ENCODE results near the gene FXYD5. TPM values are rescaled to one million over a fixed set of nuclear protein-coding genes. Genes with fewer than 3 reads are reported as not detected.
"Not testable (repeated sequence)": the region's sequence is repeated elsewhere in the genome, so short reads cannot be mapped to it uniquely, and the experiment has no call there.

The FXYD5 gene
- total RNA-seq, 3 donors from 2014 or later, result 52.4 to 56.7 (median 56.2) TPM

- DNase-seq (ENCODE audit: low spot score in 2 of 2), result no peak
- H3K36me3 ChIP-seq, result no peaks in the 10 kb centered on the region
- H3K4me1 ChIP-seq, result no peaks in the 10 kb centered on the region
- peaks cover 0 to 7% of the 10 kb centered on the region in 2 donors for H3K9me3 ChIP-seq
- intact Hi-C loops (cut with DNase I; ENCODE audit: low total_unique reads), result no loop called here
- no peak overlapping the region for H3K4me3 ChIP-seq
- no peaks in the 10 kb centered on the region for H3K27me3 ChIP-seq
- TF ChIP-seq CTCF (IDR thresholded peaks at IDR 0.05) (no peak), POLR2AphosphoS5 (IDR thresholded peaks at IDR 0.05) (no peak), POLR2A (IDR thresholded peaks at IDR 0.05) (no peak)
- no peak overlapping the region for H3K27ac ChIP-seq
These were observed 30.3 kb downstream of the FXYD5 start for GRCh38 chr19:35184884-35185283.

- H3K27ac ChIP-seq, result no peak overlapping the region
- TF ChIP-seq CTCF (IDR thresholded peaks at IDR 0.05) (no peak), POLR2AphosphoS5 (IDR thresholded peaks at IDR 0.05) (no peak), POLR2A (IDR thresholded peaks at IDR 0.05) (no peak)
- H3K36me3 ChIP-seq, result no peaks in the 10 kb centered on the region
- H3K4me1 ChIP-seq, result no peaks in the 10 kb centered on the region
- H3K9me3 ChIP-seq, result no peaks in the 10 kb centered on the region
- no peaks in the 10 kb centered on the region for H3K27me3 ChIP-seq
- H3K4me3 ChIP-seq, result no peak overlapping the region
- DNase-seq (ENCODE audit: low spot score in 2 of 2), result no peak
- intact Hi-C loops (cut with DNase I; ENCODE audit: low total_unique reads), result no loop called here
These were observed 39.8 kb downstream of the FXYD5 start for GRCh38 chr19:35194012-35194984.

GRCh38 chr19:35195830-35196229 is 41.3 kb downstream of the FXYD5 start:
- Histone ChIP-seq H3K4me1 (no peaks in the 10 kb centered on the region), H3K36me3 (no peaks in the 10 kb centered on the region), H3K9me3 (no peaks in the 10 kb centered on the region), H3K27ac (no peak overlapping the region), H3K27me3 (no peaks in the 10 kb centered on the region), H3K4me3 (no peak overlapping the region)
- no peak for TF ChIP-seq CTCF (IDR thresholded peaks at IDR 0.05)
- no peak for TF ChIP-seq POLR2A (IDR thresholded peaks at IDR 0.05)
- no peak for TF ChIP-seq POLR2AphosphoS5 (IDR thresholded peaks at IDR 0.05)
- DNase-seq (ENCODE audit: low spot score in 2 of 2), result no peak
- intact Hi-C loops (cut with DNase I; ENCODE audit: low total_unique reads), result no loop called here

- DNase-seq (ENCODE audit: low spot score in 2 of 2); H3K4me3 ChIP-seq; H3K4me1 ChIP-seq; H3K9me3 ChIP-seq; H3K27me3 ChIP-seq; H3K36me3 ChIP-seq; H3K27ac ChIP-seq; intact Hi-C loops (cut with DNase I; ENCODE audit: low total_unique reads): not testable (repeated sequence)
These were observed 42.3 kb downstream of the FXYD5 start for GRCh38 chr19:35196861-35197260.

GRCh38 chr19:35199481-35199880 is 44.9 kb downstream of the FXYD5 start:
- Histone ChIP-seq H3K9me3 (no peaks in the 10 kb centered on the region), H3K36me3 (no peaks in the 10 kb centered on the region), H3K4me3 (no peak overlapping the region), H3K4me1 (no peaks in the 10 kb centered on the region), H3K27ac (no peak overlapping the region), H3K27me3 (no peaks in the 10 kb centered on the region)
- intact Hi-C loops (cut with DNase I; ENCODE audit: low total_unique reads), result no loop called here
- DNase-seq (ENCODE audit: low spot score in 2 of 2), result no peak
- TF ChIP-seq POLR2A (IDR thresholded peaks at IDR 0.05), result no peak
- TF ChIP-seq POLR2AphosphoS5 (IDR thresholded peaks at IDR 0.05), result no peak
- TF ChIP-seq CTCF (IDR thresholded peaks at IDR 0.05), result no peak
